MM.1S (cell line): ENCODE measurements around the gene CHSY3.

Experiments used
- CTCF ChIP-seq: fragments of 300-600 bp; sonication (generic); IDR thresholded peaks from 2 replicates; pipeline ENCODE4 v1.5.1; 2016; ENCODE audit warnings: antibody characterized with exemption, low read length, mixed read lengths
- EZH2phosphoT487 ChIP-seq: fragments of 300-600 bp; sonication (generic); IDR thresholded peaks from 2 replicates; pipeline ENCODE4 v1.6.1; 2018; ENCODE audit warnings: antibody characterized with exemption, low read length

DNA sequence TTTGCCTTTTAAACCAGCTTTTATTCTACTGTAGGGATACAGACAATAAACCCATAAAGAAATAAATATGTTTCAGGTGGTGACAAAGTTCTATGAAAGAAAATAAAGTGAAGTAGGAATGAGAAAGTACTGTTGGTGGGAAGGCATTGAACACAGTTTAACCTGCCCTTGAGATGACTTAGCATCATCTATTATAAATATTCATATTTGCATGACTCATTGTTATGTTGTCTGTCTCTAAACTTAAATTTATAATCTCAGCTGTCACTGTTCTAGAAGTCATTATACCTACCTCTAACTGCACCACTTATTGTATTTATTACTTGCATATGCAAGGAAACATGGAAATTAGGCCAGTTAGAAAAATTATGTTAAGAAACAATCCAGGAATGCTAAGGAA lies 202.2 kb downstream of the CHSY3 start:
- TF ChIP-seq CTCF (no peak), EZH2phosphoT487 (no peak)
